SH-SY5Y (cell line): ENCODE results near the gene AMMECR1.

ENCODE experiments used
- GATA2 ChIP-seq: IDR thresholded peaks from 2 replicates; pipeline ENCODE4 v1.6.1; 2011; ENCODE audit warnings: mild to moderate bottlenecking, low read depth, low read length
- GATA3 ChIP-seq: IDR thresholded peaks from 2 replicates; pipeline ENCODE4 v1.6.1; 2011; ENCODE audit warnings: low read depth, mild to moderate bottlenecking, low read length, moderate library complexity

GRCh38 chrX:110363244-110363643 lies 45.4 kb upstream of the AMMECR1 start:
- TF ChIP-seq GATA2 (no peak), GATA3 (no peak)
